H9 (cell line): ENCODE measurements around the gene ACOX1. TPM values are rescaled to one million over a fixed set of nuclear protein-coding genes. Genes with fewer than 3 reads are reported as not detected.
"Not testable (repeated sequence)": the region's sequence is repeated elsewhere in the genome, so short reads cannot be mapped to it uniquely, and the experiment has no call there.

ENCODE experiments used
- DNase-seq: peaks from one replicate; pipeline ENCODE4 v3.0.0-alpha.2; 2017
- H2AFZ ChIP-seq: one replicate; pipeline ENCODE4 v1.6.1; 2013; ENCODE audit warnings: mild to moderate bottlenecking, low read length, control low read depth, moderate library complexity
- H2AK5ac ChIP-seq: 2 replicates; pipeline ENCODE4 v1.6.1; 2013; ENCODE audit warnings: low read length, control low read depth, mixed read lengths; ENCODE audit not compliant: insufficient read length
- H2BK120ac ChIP-seq: one replicate; pipeline ENCODE4 v1.6.1; 2013; ENCODE audit warnings: low read depth, mild to moderate bottlenecking, low read length, control low read depth, inconsistent platforms; ENCODE audit not compliant: poor library complexity, severe bottlenecking
- H2BK12ac ChIP-seq: 2 replicates; pipeline ENCODE4 v1.6.1; 2013; ENCODE audit warnings: low read length, control low read depth, mixed read lengths, low read depth; ENCODE audit not compliant: insufficient read length
- H2BK15ac ChIP-seq: 2 replicates; pipeline ENCODE4 v1.6.1; 2013; ENCODE audit warnings: low read depth, low read length, control low read depth
- H2BK20ac ChIP-seq: one replicate; pipeline ENCODE4 v1.6.1; 2013; ENCODE audit warnings: low read depth, mild to moderate bottlenecking, low read length, control low read depth, inconsistent platforms; ENCODE audit not compliant: poor library complexity, severe bottlenecking
- H2BK5ac ChIP-seq: 2 replicates; pipeline ENCODE4 v1.6.1; 2013; ENCODE audit warnings: low read length, control low read depth, mixed read lengths; ENCODE audit not compliant: insufficient read length
- H3K14ac ChIP-seq: 2 replicates; pipeline ENCODE4 v1.6.1; 2013; ENCODE audit warnings: low read length, control low read depth; ENCODE audit not compliant: insufficient read depth
- H3K18ac ChIP-seq: 2 replicates; pipeline ENCODE4 v1.6.1; 2013; ENCODE audit warnings: low read depth, mild to moderate bottlenecking, mixed read lengths, low read length, control low read depth; ENCODE audit not compliant: insufficient read length
- H3K23ac ChIP-seq: 2 replicates; pipeline ENCODE4 v1.6.1; 2013; ENCODE audit warnings: low read length, control low read depth, mixed read lengths, low read depth; ENCODE audit not compliant: insufficient read length
- H3K23me2 ChIP-seq: 2 replicates; pipeline ENCODE4 v1.6.1; 2013; ENCODE audit warnings: low read depth, mild to moderate bottlenecking, mixed read lengths, low read length, control low read depth; ENCODE audit not compliant: insufficient read length, poor library complexity, severe bottlenecking
- H3K27ac ChIP-seq: 2 replicates; pipeline ENCODE4 v1.5.1; 2013; ENCODE audit warnings: low read length, control low read depth, mixed read lengths, low read depth; ENCODE audit not compliant: insufficient read length
- H3K27me3 ChIP-seq: 2 replicates; pipeline ENCODE4 v1.6.1; 2013; ENCODE audit warnings: low read length, control low read depth, inconsistent platforms; ENCODE audit not compliant: insufficient read depth
- H3K4ac ChIP-seq: 2 replicates; pipeline ENCODE4 v1.6.1; 2013; ENCODE audit warnings: low read depth, mild to moderate bottlenecking, control low read depth, inconsistent platforms, low read length, moderate library complexity
- H3K4me1 ChIP-seq: 2 replicates; pipeline ENCODE4 v1.6.1; 2013; ENCODE audit warnings: low read length, control low read depth, inconsistent platforms; ENCODE audit not compliant: insufficient read depth
- H3K4me2 ChIP-seq: 2 replicates; pipeline ENCODE4 v1.6.1; 2013; ENCODE audit warnings: low read length, control low read depth, mixed read lengths; ENCODE audit not compliant: insufficient read length, insufficient read depth
- H3K56ac ChIP-seq: 2 replicates; pipeline ENCODE4 v1.6.1; 2013; ENCODE audit warnings: low read depth, mild to moderate bottlenecking, mixed read lengths, low read length, control low read depth; ENCODE audit not compliant: insufficient read length
- H3K79me1 ChIP-seq: 2 replicates; pipeline ENCODE4 v1.6.1; 2013; ENCODE audit warnings: low read depth, mild to moderate bottlenecking, moderate library complexity, low read length, control low read depth, inconsistent platforms; ENCODE audit not compliant: insufficient read depth, poor library complexity, severe bottlenecking
- H3K79me2 ChIP-seq: 2 replicates; pipeline ENCODE4 v1.6.1; 2013; ENCODE audit warnings: low read length, control low read depth, inconsistent platforms; ENCODE audit not compliant: insufficient read depth
- H3K9ac ChIP-seq: 2 replicates; pipeline ENCODE4 v1.6.1; 2013; ENCODE audit warnings: low read length, control low read depth, mixed read lengths; ENCODE audit not compliant: insufficient read length; ENCODE audit errors: extremely low read depth
- H3K9me3 ChIP-seq: one replicate; pipeline ENCODE4 v1.6.1; 2013; ENCODE audit warnings: low read depth, low read length, inconsistent platforms; ENCODE audit not compliant: control insufficient read depth
- H3T11ph ChIP-seq: one replicate; pipeline ENCODE4 v1.6.1; 2013; ENCODE audit warnings: mild to moderate bottlenecking, low read length, control low read depth, inconsistent platforms
- H4K20me1 ChIP-seq: one replicate; pipeline ENCODE4 v1.6.1; 2013; ENCODE audit not compliant: control insufficient read depth, insufficient read length, insufficient read depth
- H4K5ac ChIP-seq: 2 replicates; pipeline ENCODE4 v1.6.1; 2013; ENCODE audit warnings: low read depth, mild to moderate bottlenecking, mixed read lengths, low read length, control low read depth; ENCODE audit not compliant: insufficient read length
- H4K8ac ChIP-seq: replicated peaks from 2 replicates; pipeline ENCODE4 v1.6.1; 2013; ENCODE audit warnings: low read length, control low read depth, mixed read lengths, low read depth; ENCODE audit not compliant: insufficient read length
- H4K91ac ChIP-seq: 2 replicates; pipeline ENCODE4 v1.6.1; 2013; ENCODE audit warnings: low read depth, mild to moderate bottlenecking, moderate library complexity, mixed read lengths, low read length, control low read depth; ENCODE audit not compliant: insufficient read length
- H3K27ac Mint-ChIP-seq, 3 experiments: 2 replicates in 2 of 3; 3 replicates in 1 of 3; pipeline ENCODE4 v1.8.0; 2020 to 2021; ENCODE audit warnings: mixed read lengths in 3 of 3, mild to moderate bottlenecking in 1 of 3, moderate library complexity in 1 of 3
- H3K27me3 Mint-ChIP-seq: 2 replicates; pipeline ENCODE4 v1.8.0; 2021; ENCODE audit warnings: low read depth, mild to moderate bottlenecking, moderate library complexity, mixed read lengths
- H3K36me3 Mint-ChIP-seq, 3 experiments: 2 replicates in 2 of 3; 3 replicates in 1 of 3; pipeline ENCODE4 v1.8.0; 2020 to 2021; ENCODE audit warnings: low read depth in 3 of 3, mixed read lengths in 3 of 3; ENCODE audit not compliant: insufficient read depth in 1 of 3
- H3K4me1 Mint-ChIP-seq, 2 experiments: 2 replicates each; pipeline ENCODE4 v1.8.0; 2020; ENCODE audit warnings: mixed read lengths in 2 of 2
- H3K4me3 Mint-ChIP-seq, 2 experiments: 2 replicates in 1 of 2; 3 replicates in 1 of 2; pipeline ENCODE4 v1.8.0; 2020 to 2021; ENCODE audit warnings: mild to moderate bottlenecking in 2 of 2, mixed read lengths in 2 of 2, moderate library complexity in 1 of 2
- H3K9me3 Mint-ChIP-seq, 2 experiments: 2 replicates in 1 of 2; 3 replicates in 1 of 2; pipeline ENCODE4 v1.8.0; 2020; ENCODE audit warnings: mild to moderate bottlenecking in 2 of 2, mixed read lengths in 2 of 2, moderate library complexity in 1 of 2
- CTCF ChIP-seq: fragments of 200-600 bp; sonication (generic); conservative IDR thresholded peaks from 3 replicates; pipeline ENCODE4 v1.8.0; 2021; ENCODE audit warnings: antibody characterized with exemption, mild to moderate bottlenecking
- WGBS: extraction: QIAGEN DNeasy Blood & Tissue Kit; methylation state at CpG from one replicate; pipeline ENCODE4 v1.1.7; 2013; ENCODE audit warnings: missing lambda C conversion rate, low lambda C conversion rate, mixed read lengths; ENCODE audit not compliant: insufficient read length; ENCODE audit errors: extremely low coverage; 5-methylcytosine and 5-hydroxymethylcytosine counted together
- total RNA-seq: library from RNA; stranded (reverse); gene quantifications from 2 replicates; pipeline ENCODE4 v1.2.1, GENCODE V29; 2021

Gene ACOX1
- total RNA-seq, 1 experiment from 2014 or later: 27.4 TPM

GRCh38 chr17:75975757-75976174 lies 3.2 kb downstream of the ACOX1 start:
- Histone ChIP-seq H3K18ac (no peak overlapping the region), H3K9me3 (no peaks in the 10 kb centered on the region), H2BK120ac (no peak overlapping the region), H2BK20ac (no peak overlapping the region), H2AFZ (no peak overlapping the region), H4K5ac (no peak overlapping the region), H3T11ph (no peak overlapping the region), H3K4me1 (no peaks in the 10 kb centered on the region), H3K14ac (no peak overlapping the region), H4K91ac (no peak overlapping the region), H4K20me1 (no peaks in the 10 kb centered on the region), H3K27ac (no peak overlapping the region), H2BK15ac (no peak overlapping the region), H3K79me2 (no peaks in the 10 kb centered on the region), H3K4ac (no peak overlapping the region), H3K4me2 (no peak overlapping the region), H3K27me3 (no peaks in the 10 kb centered on the region), H3K56ac (no peak overlapping the region), H3K23me2 (peaks cover 11% of the 10 kb centered on the region), H3K9ac (no peak overlapping the region), H4K8ac (no peak overlapping the region), H3K23ac (no peak overlapping the region), H2BK12ac (no peak overlapping the region), H2AK5ac (no peak overlapping the region), H3K79me1 (no peaks in the 10 kb centered on the region), H2BK5ac (no peak overlapping the region)
- Mint-ChIP-seq H3K4me3 (no peak overlapping the region), H3K36me3 (peaks cover 12 to 41% (median 37%) of the 10 kb centered on the region in 3 experiments; a peak in 6 of 7 replicates), H3K9me3 (no peaks in the 10 kb centered on the region), H3K27ac (peak overlapping the region in 1 of 3 experiments; percentile 64; a peak in 1 of 7 replicates), H3K4me1 (peaks cover 25 to 27% of the 10 kb centered on the region in 2 experiments), H3K27me3 (no peaks in the 10 kb centered on the region)
- WGBS: no CpG with 5 or more reads among the region's 5 CpGs
- TF ChIP-seq CTCF: no peak
- no peak for DNase-seq

GRCh38 chr17:75975187-75975586 lies 3.8 kb downstream of the ACOX1 start:
- not testable (repeated sequence) for H3K79me1 ChIP-seq, H3K27ac Mint-ChIP-seq, H3K27me3 Mint-ChIP-seq, H2BK15ac ChIP-seq, H2BK20ac ChIP-seq, H3K4me1 ChIP-seq, H3K4me2 ChIP-seq, H3K9me3 ChIP-seq, DNase-seq, H3K18ac ChIP-seq, H4K91ac ChIP-seq, H3K79me2 ChIP-seq, H2AFZ ChIP-seq, H3K4me3 Mint-ChIP-seq, H2AK5ac ChIP-seq, H3K27ac ChIP-seq, H3K27me3 ChIP-seq, H3K14ac ChIP-seq, H2BK5ac ChIP-seq, H3K56ac ChIP-seq, H3K9ac ChIP-seq, H3K9me3 Mint-ChIP-seq, H4K5ac ChIP-seq, H3K23ac ChIP-seq, H3T11ph ChIP-seq, H4K20me1 ChIP-seq, H3K4ac ChIP-seq, H4K8ac ChIP-seq, H2BK12ac ChIP-seq, H2BK120ac ChIP-seq
- peaks cover 11% of the 10 kb centered on the region for H3K23me2 ChIP-seq
- 100% methylated on average over 1 of the region's 6 CpGs for WGBS
- peaks cover 12 to 46% (median 43%) of the 10 kb centered on the region in 3 experiments; a peak in 6 of 7 replicates for H3K36me3 Mint-ChIP-seq
- peaks cover 21 to 22% of the 10 kb centered on the region in 2 experiments for H3K4me1 Mint-ChIP-seq
